Measurements from ENCODE around the gene FALEC.
"Not testable (repeated sequence)": the region's sequence is repeated elsewhere in the genome, so short reads cannot be mapped to it uniquely, and the experiment has no call there.

The FALEC gene

DNA sequence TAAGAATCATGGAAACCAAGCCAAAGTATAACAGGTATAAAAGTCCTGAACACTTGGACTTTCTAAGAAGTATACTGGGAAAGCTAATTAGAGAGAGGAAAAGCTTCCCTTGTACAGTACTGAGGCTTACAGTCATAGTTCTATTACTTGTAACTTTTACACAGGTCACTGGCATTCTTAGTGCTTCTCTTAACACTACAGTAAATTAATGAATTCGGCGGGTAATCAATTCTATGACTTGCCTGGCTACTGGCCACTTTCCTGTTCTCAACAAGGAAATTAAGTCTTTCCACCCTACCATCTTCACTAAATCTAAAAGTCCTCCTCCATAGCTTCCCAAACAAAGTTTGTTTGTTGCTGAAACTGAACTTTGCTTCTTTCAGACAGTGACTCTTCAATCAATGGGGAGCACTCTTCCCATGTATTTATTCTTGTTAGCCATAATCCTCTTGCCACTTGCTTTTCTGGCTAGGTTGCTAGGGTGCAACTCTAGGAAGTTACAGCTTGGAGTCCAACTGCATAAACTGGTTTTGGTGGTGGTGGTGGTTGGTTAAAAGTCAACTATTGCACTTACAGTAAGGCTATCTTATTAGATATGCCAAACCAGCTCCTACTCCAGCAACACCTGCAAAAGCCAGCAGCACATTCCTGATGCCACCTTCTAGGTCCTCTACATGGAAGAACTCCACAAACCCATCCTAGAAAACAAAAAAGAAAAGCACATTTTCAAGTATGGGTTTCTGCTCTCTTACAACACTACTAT, 61.4 kb downstream of the FALEC start:
- DNase-seq, result no peak

GRCh38 chr1:150577557-150578271, 62.2 kb downstream of the FALEC start:
- no peak for DNase-seq

DNA sequence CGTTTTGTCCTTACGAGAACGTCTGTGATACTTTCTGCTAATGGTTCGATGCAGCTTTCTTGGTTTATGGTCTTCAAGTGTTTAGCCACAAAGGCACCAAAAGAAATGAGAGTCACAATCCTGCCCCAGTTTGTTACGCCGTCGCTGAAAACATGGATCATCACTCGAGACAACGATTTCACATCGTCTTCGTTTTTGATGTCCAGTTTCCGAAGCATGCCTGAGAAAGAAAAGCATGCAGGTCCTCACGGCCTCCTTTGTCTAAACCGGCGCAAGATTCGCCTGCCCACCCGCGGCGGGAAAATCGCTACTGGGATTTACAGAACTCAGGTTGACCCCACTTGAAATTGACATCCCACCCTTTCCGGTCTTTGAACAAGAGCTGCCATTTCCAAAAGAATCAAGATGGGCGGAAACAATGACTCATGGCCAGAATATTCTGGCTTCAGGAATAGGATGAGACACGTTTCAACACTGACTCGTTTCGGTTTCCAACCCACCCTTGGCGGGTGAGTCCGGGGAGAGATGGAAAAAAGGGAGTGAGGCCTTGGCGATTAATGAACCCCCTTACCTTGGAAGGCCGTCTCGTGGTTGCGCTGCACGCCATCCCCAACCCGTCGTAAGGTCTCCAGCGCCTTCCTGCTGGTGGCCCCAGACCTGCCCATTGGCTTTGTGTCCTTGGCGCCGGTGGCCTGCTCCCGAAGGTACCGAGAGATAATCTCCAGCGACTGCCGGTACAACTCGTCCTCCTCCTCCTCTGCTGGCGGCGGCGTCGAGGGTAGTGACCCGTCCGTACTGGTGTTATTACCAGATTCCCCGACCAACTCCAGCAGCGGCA, 62.9 kb downstream of the FALEC start:
- DNase-seq, result peak; percentile 48

DNA sequence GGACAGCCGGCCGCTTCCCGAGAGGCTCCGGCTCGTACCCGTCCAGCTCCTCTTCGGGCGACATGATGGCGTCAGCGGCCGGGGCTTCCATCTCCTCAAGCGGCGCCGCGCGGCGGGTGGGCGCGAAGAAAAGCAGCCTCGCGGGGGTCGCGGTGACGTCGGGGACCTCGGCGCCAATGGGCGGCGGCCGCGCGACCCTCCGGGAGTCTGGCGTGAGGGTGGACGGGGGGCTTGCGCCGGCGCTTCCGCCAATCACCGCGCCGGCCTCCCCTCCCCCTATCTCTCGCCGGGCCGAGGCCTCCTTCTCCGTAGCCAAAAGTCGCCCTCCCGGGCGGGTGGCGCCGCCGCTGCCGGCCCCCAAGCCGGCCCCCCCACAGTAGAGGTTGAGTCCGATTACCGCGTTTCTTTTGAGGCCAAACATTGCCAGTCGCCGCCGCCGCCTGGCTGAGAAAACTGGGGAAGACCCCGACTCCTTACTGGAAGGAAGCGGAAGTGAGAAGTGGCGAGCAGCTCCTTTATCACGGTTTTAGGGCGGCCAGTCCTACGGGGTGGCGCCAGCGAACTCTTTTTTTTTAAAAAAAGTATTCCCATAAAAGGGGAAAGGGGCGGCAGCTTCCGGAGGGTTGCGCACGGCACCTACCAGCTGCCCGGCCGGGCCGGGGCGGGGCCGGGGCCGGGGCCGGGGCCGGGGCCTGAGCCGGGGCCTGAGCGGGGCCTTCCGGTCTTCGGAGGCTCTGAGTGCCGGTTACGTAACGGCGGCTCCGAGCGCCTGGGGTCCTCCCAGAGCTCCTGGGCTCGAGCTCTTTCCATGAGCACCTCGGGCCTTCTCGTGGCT, 63.8 kb downstream of the FALEC start, which contains the start of gene MCL1:
TSS of gene MCL1 (minus strand) at position 501 of the 835 bp plus-strand sequence. CDS start at position 421, 80 bp downstream.
- DNase-seq, result peak; percentile 81

DNA sequence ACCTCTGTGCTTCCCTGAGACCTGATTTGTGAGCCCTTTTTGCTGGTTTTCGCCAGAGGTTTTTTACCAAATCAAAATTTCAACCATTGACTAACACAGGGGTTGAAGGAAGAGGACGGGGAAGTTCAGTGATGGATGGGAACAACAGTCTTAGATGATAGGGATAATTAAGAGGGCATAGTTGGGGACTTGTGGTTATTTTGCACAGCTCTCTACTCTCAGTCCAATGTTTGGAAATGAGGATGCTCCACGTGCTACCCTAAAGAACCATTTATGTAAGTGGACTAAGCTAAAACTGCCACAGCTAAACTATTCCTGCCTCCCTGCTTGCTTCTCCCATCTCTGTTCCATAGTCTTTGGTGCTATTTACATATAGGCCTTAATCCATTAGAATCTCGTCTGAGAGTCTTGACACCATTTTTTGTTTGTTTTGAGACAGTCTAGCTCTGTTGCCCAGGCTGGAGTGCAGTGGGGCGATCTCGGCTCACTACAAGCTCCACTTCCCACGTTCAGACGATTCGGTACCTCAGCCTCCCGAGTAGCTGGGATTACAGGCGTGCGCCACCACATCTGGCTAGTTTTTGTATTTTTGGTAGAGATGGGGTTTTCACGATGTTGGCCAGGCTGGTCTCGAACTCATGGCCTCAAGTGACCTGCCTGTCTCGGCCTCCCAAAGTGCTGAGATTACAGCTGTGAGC, 64.5 kb downstream of the FALEC start:
- DNase-seq, result no peak

GRCh38 chr1:150580966-150581365, 65.4 kb downstream of the FALEC start:
- DNase-seq, result not testable (repeated sequence)

DNA sequence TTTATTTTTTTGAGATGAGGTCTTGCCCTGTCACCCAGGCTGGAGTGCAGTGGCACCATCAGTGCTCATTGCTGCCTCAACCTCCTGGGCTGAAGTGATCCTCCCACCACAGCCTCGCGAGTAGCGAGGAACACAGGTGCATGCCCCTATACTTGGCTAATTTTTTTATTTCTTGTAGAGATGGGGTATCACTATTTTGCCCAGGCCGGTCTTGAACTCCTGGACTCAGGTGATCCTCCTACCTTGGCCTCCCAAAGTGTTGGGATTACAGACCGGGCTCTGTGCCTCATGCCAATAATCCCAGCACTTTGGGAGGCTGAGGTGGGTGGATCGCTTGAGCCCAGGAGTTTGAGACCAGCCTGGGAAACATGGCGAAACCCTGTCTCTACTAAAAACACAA, 65.9 kb downstream of the FALEC start:
- not testable (repeated sequence) for DNase-seq

DNA sequence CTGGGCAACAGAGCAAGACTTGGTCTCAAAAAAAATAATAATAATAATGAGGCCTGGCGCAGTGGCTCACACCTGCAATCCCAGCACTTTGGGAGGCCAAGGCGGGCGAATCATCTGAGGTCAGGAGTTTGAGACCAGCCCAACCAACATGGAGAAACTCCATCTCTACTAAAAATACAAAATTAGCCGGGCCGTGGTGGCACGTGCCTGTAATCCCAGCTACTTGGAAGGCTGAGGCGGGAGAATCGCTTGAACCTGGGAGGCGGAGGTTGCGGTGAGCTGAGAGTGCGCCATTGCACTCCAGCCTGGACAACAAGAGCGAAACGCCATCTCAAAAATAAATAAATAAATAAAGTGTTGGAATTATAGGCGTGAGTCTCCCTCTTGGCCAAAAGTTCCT, 66.4 kb downstream of the FALEC start:
- not testable (repeated sequence) for DNase-seq

GRCh38 chr1:150582371-150582770, 66.8 kb downstream of the FALEC start:
- no peak for DNase-seq

Measured in stimulated activated CD4-positive, alpha-beta T cell treated with anti-CD3 and anti-CD28 coated beads, Interleukin-12 subunit alpha, Interleukin-12 subunit beta, amount 100 ng/mL, for 4 hours (primary cell).